Epithelial cell of alveolus of lung (primary cell): Measurements from ENCODE around the gene TBPL2. TPM values are rescaled to one million over a fixed set of nuclear protein-coding genes. Genes with fewer than 3 reads are reported as not detected.

Experiments
- total RNA-seq: library from RNA; depleted of rRNA; stranded (reverse); fragments of >200 nt; gene quantifications from 2 replicates; pipeline ENCODE4 v1.2.1, GENCODE V29; 2015

TBPL2 gene
- not detected in 2 replicates for total RNA-seq

GRCh38 chr14:55440385-55440784 lies at the start of gene TBPL2:
Gene TBPL2 (minus strand): TSS chr14:55440616. CDS start chr14:55440449, 167 bp downstream.

GRCh38 chr14:55411426-55412389 lies 28.7 kb downstream of the TBPL2 start, which contains the start of gene ATG14:
Gene ATG14 (minus strand): TSS chr14:55411830. CDS start chr14:55411822, 8 bp downstream.

Other genes starting within 250 kb of the TBPL2 start
- gene DLGAP5, start 249.0 kb downstream of the TBPL2 start, total RNA-seq = 18.1 and 29.1 TPM in 2 replicates
- 12.8 and 18.6 TPM in 2 replicates for gene FBXO34, start 169.2 kb downstream of the TBPL2 start, total RNA-seq
- 5.8 and 11.6 TPM in 2 replicates for gene ATG14, start 28.8 kb downstream of the TBPL2 start, total RNA-seq
- gene KTN1, start 139.6 kb upstream of the TBPL2 start, total RNA-seq = 45.0 and 63.4 TPM in 2 replicates